ENCODE measurements around the gene GAL3ST2.
A peak's percentile ranks its signal among the peaks of the same experiment; 100 is the strongest.

The GAL3ST2 gene

GRCh38 chr2:241771286-241772062, 5.1 kb upstream of the GAL3ST2 start:
- no peak overlapping the region for H3K4me3 ChIP-seq (ENCODE audit: low read depth, low read length)
- no peaks in the 10 kb centered on the region for H3K9me3 ChIP-seq
- H3K36me3 ChIP-seq, result no peaks in the 10 kb centered on the region; the same call in 1 of the 2 replicates
- DNase-seq, result peak; percentile 13
- no peaks in the 10 kb centered on the region for H3K27me3 ChIP-seq
- peaks cover 12% of the 10 kb centered on the region; the same call in 1 of the 2 replicates for H3K4me1 ChIP-seq
- TF ChIP-seq, protein P1, sequence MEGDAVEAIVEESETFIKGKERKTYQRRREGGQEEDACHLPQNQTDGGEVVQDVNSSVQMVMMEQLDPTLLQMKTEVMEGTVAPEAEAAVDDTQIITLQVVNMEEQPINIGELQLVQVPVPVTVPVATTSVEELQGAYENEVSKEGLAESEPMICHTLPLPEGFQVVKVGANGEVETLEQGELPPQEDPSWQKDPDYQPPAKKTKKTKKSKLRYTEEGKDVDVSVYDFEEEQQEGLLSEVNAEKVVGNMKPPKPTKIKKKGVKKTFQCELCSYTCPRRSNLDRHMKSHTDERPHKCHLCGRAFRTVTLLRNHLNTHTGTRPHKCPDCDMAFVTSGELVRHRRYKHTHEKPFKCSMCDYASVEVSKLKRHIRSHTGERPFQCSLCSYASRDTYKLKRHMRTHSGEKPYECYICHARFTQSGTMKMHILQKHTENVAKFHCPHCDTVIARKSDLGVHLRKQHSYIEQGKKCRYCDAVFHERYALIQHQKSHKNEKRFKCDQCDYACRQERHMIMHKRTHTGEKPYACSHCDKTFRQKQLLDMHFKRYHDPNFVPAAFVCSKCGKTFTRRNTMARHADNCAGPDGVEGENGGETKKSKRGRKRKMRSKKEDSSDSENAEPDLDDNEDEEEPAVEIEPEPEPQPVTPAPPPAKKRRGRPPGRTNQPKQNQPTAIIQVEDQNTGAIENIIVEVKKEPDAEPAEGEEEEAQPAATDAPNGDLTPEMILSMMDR (IDR thresholded peaks at IDR 0.05; ENCODE audit: low read depth, low read length), result no peak

GRCh38 chr2:241772063-241772499, 4.5 kb upstream of the GAL3ST2 start:
- DNase-seq, result no peak
- Histone ChIP-seq H3K9me3 (no peaks in the 10 kb centered on the region), H3K4me1 (peaks cover 12% of the 10 kb centered on the region; the same call in 1 of the 2 replicates), H3K36me3 (no peaks in the 10 kb centered on the region; the same call in 1 of the 2 replicates), H3K4me3 (ENCODE audit: low read depth, low read length) (no peak overlapping the region), H3K27me3 (no peaks in the 10 kb centered on the region)
- TF ChIP-seq, protein P1 (IDR thresholded peaks at IDR 0.05; ENCODE audit: low read depth, low read length), result no peak

GRCh38 chr2:241773511-241774418, 2.9 kb upstream of the GAL3ST2 start:
- TF ChIP-seq, protein P1 (IDR thresholded peaks at IDR 0.05; ENCODE audit: low read depth, low read length), result no peak
- Histone ChIP-seq H3K9me3 (no peaks in the 10 kb centered on the region), H3K27me3 (no peaks in the 10 kb centered on the region), H3K36me3 (no peaks in the 10 kb centered on the region; the same call in 1 of the 2 replicates), H3K4me3 (ENCODE audit: low read depth, low read length) (no peak overlapping the region), H3K4me1 (peaks cover 1% of the 10 kb centered on the region; the same call in 1 of the 2 replicates)
- no peak for DNase-seq

DNA sequence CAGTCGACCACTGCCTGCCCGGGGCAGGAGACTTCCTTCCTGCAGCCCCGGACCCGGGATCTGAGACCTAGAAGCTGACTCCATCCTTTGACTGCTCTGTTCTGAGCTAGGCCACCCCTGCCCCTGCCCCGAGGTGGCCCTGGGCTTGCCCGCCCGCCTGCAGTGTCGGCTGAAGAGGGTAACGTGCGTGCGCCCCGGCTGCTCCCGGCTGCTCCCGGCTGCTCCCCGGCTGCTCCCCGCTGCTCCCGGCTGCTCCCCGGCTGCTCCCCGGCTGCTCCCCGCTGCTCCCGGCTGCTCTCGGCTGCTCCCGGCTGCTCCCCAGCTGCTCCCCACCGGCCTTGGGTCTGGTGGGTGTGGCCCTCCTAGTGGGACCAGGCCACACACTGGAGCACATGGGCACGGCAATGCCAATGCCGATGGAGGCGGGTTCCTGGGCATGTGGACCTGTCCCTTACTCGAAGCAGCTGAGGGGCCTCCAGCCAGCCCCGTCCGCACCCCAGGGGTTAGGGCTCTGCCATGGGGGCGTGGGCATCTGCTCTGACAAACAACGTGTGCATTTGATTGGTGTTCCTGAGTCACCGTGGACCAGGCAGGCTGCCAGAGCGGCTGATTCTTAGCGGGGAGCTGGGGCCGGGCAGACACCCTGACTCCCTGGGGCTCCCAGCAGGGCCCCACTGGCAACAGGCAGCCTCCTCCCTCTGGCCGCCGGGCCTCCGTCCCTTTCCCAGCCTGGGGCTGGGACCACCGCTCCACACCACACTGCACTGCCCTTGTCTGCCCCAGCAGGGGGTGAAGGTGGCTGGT, 2.0 kb upstream of the GAL3ST2 start:
- peak; percentile 45 for DNase-seq
- TF ChIP-seq, protein P1 (IDR thresholded peaks at IDR 0.05; ENCODE audit: low read depth, low read length), result no peak
- Histone ChIP-seq H3K4me1 (no peaks in the 10 kb centered on the region), H3K36me3 (no peaks in the 10 kb centered on the region), H3K9me3 (no peaks in the 10 kb centered on the region), H3K4me3 (ENCODE audit: low read depth, low read length) (no peak overlapping the region), H3K27me3 (no peaks in the 10 kb centered on the region)

DNA sequence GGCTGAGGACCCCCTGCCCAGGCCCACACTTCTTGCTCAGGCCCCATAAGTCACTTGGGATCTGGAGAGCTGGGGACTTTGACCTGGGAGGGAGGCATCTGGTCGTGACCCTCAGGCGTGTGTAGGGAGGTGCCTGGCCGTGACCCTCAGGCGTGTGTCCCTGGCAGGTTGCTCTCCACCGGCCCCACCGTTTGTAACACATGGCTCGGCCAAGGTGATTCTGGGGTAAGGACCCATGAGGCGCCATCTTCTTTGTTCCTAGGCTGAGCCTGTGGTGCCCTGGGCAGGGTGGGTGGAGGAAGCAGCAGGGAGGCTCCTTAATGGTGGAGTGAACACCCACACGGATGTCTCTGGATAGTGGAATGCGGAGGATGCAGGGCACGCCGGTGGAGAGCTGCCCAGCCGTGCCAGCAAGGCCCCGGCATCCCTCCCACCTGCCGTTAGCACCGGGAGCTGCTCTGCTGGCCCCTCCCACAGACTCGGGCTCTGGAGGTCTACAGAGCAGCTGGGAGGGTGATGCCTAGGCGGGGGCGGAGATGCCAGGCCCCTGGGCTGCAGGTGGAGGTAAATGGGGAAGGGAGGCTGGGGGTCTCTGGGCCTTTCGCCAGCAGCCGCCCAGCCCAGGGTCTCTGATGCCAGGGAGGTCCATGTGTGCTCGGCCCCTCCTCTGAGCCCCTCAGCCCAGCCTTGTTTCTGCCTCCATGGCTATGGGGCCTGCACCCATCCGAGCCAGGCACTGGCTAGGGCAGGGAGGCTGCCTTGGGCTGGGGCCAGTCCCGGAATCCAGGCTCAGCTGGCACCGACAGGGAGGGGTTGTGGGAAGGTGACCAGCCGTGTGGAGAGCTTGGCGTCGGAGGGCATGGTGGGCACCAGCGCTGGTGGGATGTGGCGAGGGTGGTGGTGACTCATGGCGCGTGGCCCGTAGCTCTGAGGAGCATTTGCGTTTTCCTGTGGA, 1.1 kb upstream of the GAL3ST2 start:
- no peaks in the 10 kb centered on the region for H3K4me1 ChIP-seq
- peak; percentile 18 for DNase-seq
- no peaks in the 10 kb centered on the region for H3K27me3 ChIP-seq
- H3K36me3 ChIP-seq, result no peaks in the 10 kb centered on the region
- no peak overlapping the region for H3K4me3 ChIP-seq (ENCODE audit: low read depth, low read length)
- H3K9me3 ChIP-seq, result no peaks in the 10 kb centered on the region
- TF ChIP-seq, protein P1 (IDR thresholded peaks at IDR 0.05; ENCODE audit: low read depth, low read length), result no peak
